ENCODE results near the gene OR2A7. TPM values are rescaled to one million over a fixed set of nuclear protein-coding genes. Genes with fewer than 3 reads are reported as not detected.
"Not testable (repeated sequence)": the region's sequence is repeated elsewhere in the genome, so short reads cannot be mapped to it uniquely, and the experiment has no call there.

The OR2A7 gene
- total and polyA plus RNA-seq, 2 experiments from 2014 or later, result 0.26 TPM; not detected in 1

DNA sequence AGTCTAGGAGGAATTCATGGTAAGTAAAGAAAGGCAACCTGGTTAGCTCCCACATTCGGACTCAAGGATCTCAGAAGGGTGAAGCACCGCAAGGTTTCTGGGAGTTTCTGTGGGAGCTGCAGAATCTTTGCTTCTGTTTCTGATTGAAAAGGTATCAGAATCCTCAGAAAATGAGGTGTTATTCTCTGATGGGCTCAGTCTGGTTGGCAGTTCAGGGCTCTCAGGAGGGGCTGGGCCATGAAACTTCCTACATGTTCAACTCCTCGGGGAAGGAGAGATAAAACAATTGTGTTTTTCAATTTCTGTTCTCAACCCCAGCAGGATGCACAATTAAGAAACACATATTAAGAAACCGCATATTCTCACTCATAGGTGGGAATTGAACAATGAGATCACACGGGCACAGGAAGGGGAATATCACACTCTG, 9.1 kb downstream of the OR2A7 start:
- H3K4me3 ChIP-seq, result no peak overlapping the region
- no peaks in the 10 kb centered on the region for H3K9me3 ChIP-seq (ENCODE audit: low read depth)
- H3K36me3 ChIP-seq (ENCODE audit: low read depth), result no peaks in the 10 kb centered on the region
- no peaks in the 10 kb centered on the region for H3F3A ChIP-seq (ENCODE audit: insufficient read depth)
- no peak for DNase-seq
- no peak overlapping the region for H3K27ac ChIP-seq
- TF ChIP-seq EZH2 (IDR thresholded peaks at IDR 0.05; ENCODE audit: insufficient read depth, poor library complexity, severe bottlenecking) (no peak), EZH2phosphoT487 (IDR thresholded peaks at IDR 0.05; ENCODE audit: insufficient read depth, low read depth) (no peak)
- H3K4me1 ChIP-seq (ENCODE audit: insufficient read depth), result no peaks in the 10 kb centered on the region
- no peaks in the 10 kb centered on the region for H3K79me2 ChIP-seq (ENCODE audit: insufficient read depth)
- no peaks in the 10 kb centered on the region for H4K20me1 ChIP-seq (ENCODE audit: insufficient read depth)
- H3K4me2 ChIP-seq (ENCODE audit: unreplicated experiment), result no peak overlapping the region
- no peaks in the 10 kb centered on the region for H3K27me3 ChIP-seq (replicated peaks; ENCODE audit: insufficient read depth)
- H3K9ac ChIP-seq, result no peak overlapping the region
- no peaks in the 10 kb centered on the region for H3K9me2 ChIP-seq (ENCODE audit: insufficient read depth)
- no peak overlapping the region for H2AFZ ChIP-seq
- WGBS, 2 experiments (ENCODE audit: low coverage in 1 of 2, low lambda C conversion rate in 2 of 2, missing lambda C conversion rate in 2 of 2), result 77 to 85% methylated on average over 5 of the region's 5 CpGs
- in situ Hi-C loops (cut with MboI), result no loop called here

DNA sequence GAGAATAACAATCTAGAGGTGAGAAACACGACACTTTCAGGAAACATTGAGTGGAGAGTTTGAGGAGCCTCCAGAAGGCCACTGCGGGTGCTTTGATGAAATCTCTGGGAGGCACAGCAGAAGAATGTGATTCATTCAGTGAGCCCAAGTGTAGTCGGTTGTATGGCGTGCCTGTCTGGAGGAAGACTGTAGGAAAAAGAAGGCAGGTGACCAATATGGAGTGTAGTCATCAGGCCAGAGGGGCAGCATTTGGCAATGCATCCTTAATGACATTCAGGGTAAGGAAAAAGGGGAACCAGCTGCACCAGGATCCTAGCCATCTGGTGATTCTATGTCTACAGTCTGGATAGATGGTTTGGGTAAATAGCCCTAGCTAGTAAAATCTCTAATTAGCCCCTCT, 12.3 kb downstream of the OR2A7 start:
- H3K4me3 ChIP-seq; DNase-seq; H3K79me2 ChIP-seq (ENCODE audit: insufficient read depth); H3K9me3 ChIP-seq (ENCODE audit: low read depth); H3K4me2 ChIP-seq (ENCODE audit: unreplicated experiment); H4K20me1 ChIP-seq (ENCODE audit: insufficient read depth); H3K27ac ChIP-seq; H3K36me3 ChIP-seq (ENCODE audit: low read depth); H3K9ac ChIP-seq; H2AFZ ChIP-seq; H3K27me3 ChIP-seq (replicated peaks; ENCODE audit: insufficient read depth); H3K9me2 ChIP-seq (ENCODE audit: insufficient read depth); in situ Hi-C loops (cut with MboI); H3K4me1 ChIP-seq (ENCODE audit: insufficient read depth); H3F3A ChIP-seq (ENCODE audit: insufficient read depth): not testable (repeated sequence)
- WGBS, 2 experiments (ENCODE audit: low coverage in 1 of 2, low lambda C conversion rate in 2 of 2, missing lambda C conversion rate in 2 of 2), result no CpG with 5 or more reads among the region's 4 CpGs

DNA sequence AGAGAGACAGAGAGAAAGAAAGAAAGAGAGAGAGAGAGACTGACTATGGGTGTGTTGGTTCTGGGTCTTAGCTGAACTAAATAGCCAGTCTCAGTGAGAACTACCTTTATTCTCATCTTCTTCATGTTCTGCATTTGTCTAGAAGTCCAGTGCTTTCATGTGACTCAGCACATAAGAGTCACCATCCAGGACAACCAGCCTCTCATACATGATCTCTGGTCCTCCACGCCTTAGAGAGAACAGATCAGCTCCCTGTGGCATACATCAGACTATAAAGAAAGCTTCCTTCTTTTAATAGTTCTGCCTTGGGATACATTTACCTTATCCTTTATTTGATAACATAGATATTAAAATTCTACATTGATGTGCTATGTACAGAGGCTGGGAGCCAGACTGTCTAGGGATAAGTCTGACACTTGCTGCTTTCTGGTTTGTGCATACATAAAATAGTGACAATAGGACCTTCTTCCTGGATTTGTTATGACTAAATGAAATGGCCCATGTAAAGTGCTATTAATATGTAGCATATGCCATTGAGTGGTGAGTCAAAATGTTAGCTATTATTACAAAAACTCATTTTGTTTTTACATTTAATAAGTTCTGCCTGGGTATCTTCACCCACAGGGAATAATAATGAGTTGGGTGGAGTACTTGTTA, 16.8 kb downstream of the OR2A7 start:
- H3K27me3 ChIP-seq (replicated peaks; ENCODE audit: insufficient read depth); H3K79me2 ChIP-seq (ENCODE audit: insufficient read depth): not testable (repeated sequence)

DNA sequence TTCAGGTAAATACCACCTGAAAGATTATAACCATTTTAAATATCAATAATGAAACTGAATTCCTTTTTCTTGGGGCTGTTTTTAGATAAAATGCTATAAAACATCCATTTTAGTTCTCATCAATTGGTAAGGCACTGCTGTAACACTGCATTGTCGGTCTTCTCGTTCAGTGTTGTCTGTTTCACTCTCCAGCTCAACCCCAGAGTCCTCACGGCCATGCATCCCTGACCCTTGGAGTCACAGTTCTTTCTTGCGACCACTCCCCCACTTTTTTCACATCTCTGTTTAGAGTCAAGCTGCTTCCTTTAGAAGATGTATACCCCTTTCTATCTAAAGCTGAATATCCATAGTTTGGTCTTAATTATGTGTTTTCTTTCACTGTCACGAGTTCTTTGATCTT, 17.6 kb downstream of the OR2A7 start:
- H3K27me3 ChIP-seq (replicated peaks; ENCODE audit: insufficient read depth); in situ Hi-C loops (cut with MboI); H3K9me3 ChIP-seq (ENCODE audit: low read depth); H3K4me3 ChIP-seq; H2AFZ ChIP-seq; H3K79me2 ChIP-seq (ENCODE audit: insufficient read depth); H3K27ac ChIP-seq; H3K9ac ChIP-seq; H3F3A ChIP-seq (ENCODE audit: insufficient read depth); H3K4me1 ChIP-seq (ENCODE audit: insufficient read depth); DNase-seq; H4K20me1 ChIP-seq (ENCODE audit: insufficient read depth); H3K36me3 ChIP-seq (ENCODE audit: low read depth); H3K9me2 ChIP-seq (ENCODE audit: insufficient read depth); H3K4me2 ChIP-seq (ENCODE audit: unreplicated experiment): not testable (repeated sequence)
- WGBS, 2 experiments (ENCODE audit: low coverage in 1 of 2, low lambda C conversion rate in 2 of 2, missing lambda C conversion rate in 2 of 2), result no CpG with 5 or more reads among the region's 5 CpGs

More for the DNA sequence above, 16.8 kb downstream of the OR2A7 start:
- in situ Hi-C loops (cut with MboI); H3K27ac ChIP-seq; H3K9me3 ChIP-seq (ENCODE audit: low read depth); H4K20me1 ChIP-seq (ENCODE audit: insufficient read depth); H3K9me2 ChIP-seq (ENCODE audit: insufficient read depth); H3K4me2 ChIP-seq (ENCODE audit: unreplicated experiment); DNase-seq; H3F3A ChIP-seq (ENCODE audit: insufficient read depth); H2AFZ ChIP-seq; H3K4me3 ChIP-seq; H3K4me1 ChIP-seq (ENCODE audit: insufficient read depth); H3K36me3 ChIP-seq (ENCODE audit: low read depth); H3K9ac ChIP-seq: not testable (repeated sequence)
- no CpG with 5 or more reads among the region's 1 CpG for WGBS, 2 experiments (ENCODE audit: low coverage in 1 of 2, low lambda C conversion rate in 2 of 2, missing lambda C conversion rate in 2 of 2)

DNA sequence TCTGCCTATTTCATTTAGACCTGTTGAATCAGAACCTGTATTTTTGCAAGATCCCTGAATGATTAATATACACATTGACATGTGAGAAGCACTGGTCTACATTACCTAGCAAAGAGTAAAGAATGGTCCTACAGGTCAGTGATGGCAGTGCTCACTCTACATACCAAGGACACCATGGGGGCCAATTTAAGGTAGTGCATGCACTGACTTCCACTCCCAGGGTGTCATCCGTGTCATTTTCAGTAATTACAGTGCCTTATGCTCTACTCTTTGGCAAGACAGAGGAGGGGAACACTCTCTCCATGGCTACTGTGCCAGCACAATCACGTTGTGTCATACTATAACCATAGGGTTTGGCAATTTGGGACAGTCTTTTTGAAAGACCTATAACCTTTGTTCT, 19.2 kb downstream of the OR2A7 start:
- DNase-seq; H3K9me3 ChIP-seq (ENCODE audit: low read depth); H3K27me3 ChIP-seq (replicated peaks; ENCODE audit: insufficient read depth); H2AFZ ChIP-seq; H3K4me3 ChIP-seq; H3K9me2 ChIP-seq (ENCODE audit: insufficient read depth); H4K20me1 ChIP-seq (ENCODE audit: insufficient read depth); in situ Hi-C loops (cut with MboI); H3K4me1 ChIP-seq (ENCODE audit: insufficient read depth); H3F3A ChIP-seq (ENCODE audit: insufficient read depth); H3K79me2 ChIP-seq (ENCODE audit: insufficient read depth); H3K36me3 ChIP-seq (ENCODE audit: low read depth); H3K9ac ChIP-seq; H3K4me2 ChIP-seq (ENCODE audit: unreplicated experiment); H3K27ac ChIP-seq: not testable (repeated sequence)
- WGBS, 2 experiments (ENCODE audit: low coverage in 1 of 2, low lambda C conversion rate in 2 of 2, missing lambda C conversion rate in 2 of 2), result no CpG with 5 or more reads among the region's 2 CpGs

DNA sequence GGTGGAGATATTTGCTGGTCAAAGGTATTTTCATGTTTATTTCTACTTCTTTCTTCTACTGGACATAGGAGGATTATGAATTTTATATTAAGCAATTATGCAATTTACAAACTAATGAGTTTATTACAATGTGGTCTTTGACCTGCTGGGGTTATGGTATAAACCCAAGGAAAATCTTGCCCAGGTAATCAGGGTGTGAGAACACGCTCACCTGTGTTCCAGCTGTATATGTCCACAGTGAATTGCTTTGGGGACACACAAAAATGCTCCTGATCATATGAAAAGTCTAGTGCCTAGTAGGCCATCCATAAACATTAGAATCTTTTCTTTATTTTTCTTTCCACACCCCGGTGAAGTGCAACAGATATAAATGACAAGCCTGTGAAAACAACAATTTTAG, 25.2 kb downstream of the OR2A7 start, which contains the start of gene OR2A42:
Gene OR2A42, minus strand, starts transcription at position 241 of the 400 bp plus-strand sequence. CDS start 6,762 bp downstream, outside the sequence.
- H4K20me1 ChIP-seq (ENCODE audit: insufficient read depth); H2AFZ ChIP-seq; H3K9me2 ChIP-seq (ENCODE audit: insufficient read depth); in situ Hi-C loops (cut with MboI); H3K27ac ChIP-seq; H3K9ac ChIP-seq; DNase-seq; H3K79me2 ChIP-seq (ENCODE audit: insufficient read depth); H3K4me2 ChIP-seq (ENCODE audit: unreplicated experiment); H3K36me3 ChIP-seq (ENCODE audit: low read depth); H3K27me3 ChIP-seq (replicated peaks; ENCODE audit: insufficient read depth); H3F3A ChIP-seq (ENCODE audit: insufficient read depth); H3K4me3 ChIP-seq; H3K4me1 ChIP-seq (ENCODE audit: insufficient read depth); H3K9me3 ChIP-seq (ENCODE audit: low read depth): not testable (repeated sequence)
- WGBS, 2 experiments (ENCODE audit: low coverage in 1 of 2, low lambda C conversion rate in 2 of 2, missing lambda C conversion rate in 2 of 2), result 92 to 96% methylated on average over 1 of the region's 2 CpGs

DNA sequence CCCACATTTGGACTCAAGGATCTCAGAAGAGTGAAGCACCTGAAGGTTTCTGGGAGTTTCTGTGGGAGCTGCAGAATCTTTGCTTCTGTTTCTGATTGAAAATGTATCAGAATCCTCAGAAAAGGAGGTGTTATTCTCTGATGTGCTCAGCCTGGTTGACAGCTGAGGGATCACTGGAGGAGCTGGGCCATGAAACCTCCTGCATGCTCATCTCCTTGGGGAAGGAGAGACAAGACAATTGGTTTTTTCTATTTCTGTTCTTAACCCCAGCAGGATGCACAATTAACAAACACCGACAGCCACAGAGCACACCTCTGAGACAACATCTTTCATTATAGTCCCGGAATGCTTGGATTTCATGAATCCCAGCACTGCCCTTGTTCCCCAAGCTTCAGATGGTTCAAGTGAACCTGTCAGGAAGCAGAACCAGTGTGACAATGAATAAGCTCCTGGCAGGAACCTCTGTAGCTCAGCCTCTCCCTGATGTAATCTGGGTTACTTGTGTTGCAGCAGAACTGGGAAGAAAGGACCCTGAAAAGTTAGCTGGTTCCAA, 26.0 kb downstream of the OR2A7 start:
- H3K4me2 ChIP-seq (ENCODE audit: unreplicated experiment); H3K9me2 ChIP-seq (ENCODE audit: insufficient read depth); H4K20me1 ChIP-seq (ENCODE audit: insufficient read depth); H3K79me2 ChIP-seq (ENCODE audit: insufficient read depth); H3K4me3 ChIP-seq; H3K9me3 ChIP-seq (ENCODE audit: low read depth); DNase-seq; H3K27ac ChIP-seq; H3K9ac ChIP-seq; H3K27me3 ChIP-seq (replicated peaks; ENCODE audit: insufficient read depth); H3K4me1 ChIP-seq (ENCODE audit: insufficient read depth); in situ Hi-C loops (cut with MboI); H2AFZ ChIP-seq; H3K36me3 ChIP-seq (ENCODE audit: low read depth); H3F3A ChIP-seq (ENCODE audit: insufficient read depth): not testable (repeated sequence)
- WGBS, 2 experiments (ENCODE audit: low coverage in 1 of 2, low lambda C conversion rate in 2 of 2, missing lambda C conversion rate in 2 of 2), result 92% methylated on average over 2 of the region's 2 CpGs

Measured in GM23248 (cell line).